GM23338 (cell line): Measurements from ENCODE around the gene THBS3.

Experiments used
- CREB1 ChIP-seq: fragments of 250-450 bp; sonication (Bioruptor Pico); IDR thresholded peaks from 2 replicates; pipeline ENCODE4 v1.5.0; 2020; ENCODE audit warnings: low read depth, mild to moderate bottlenecking, moderate library complexity
- EZH2 ChIP-seq: fragments of 200-600 bp; sonication (generic); IDR thresholded peaks from one replicate; pipeline ENCODE4 v1.8.0; 2017; ENCODE audit warnings: antibody characterized with exemption, mild to moderate bottlenecking, low read depth; ENCODE audit not compliant: unreplicated experiment
- EZH2phosphoT487 ChIP-seq: fragments of 200-600 bp; sonication (generic); IDR thresholded peaks from one replicate; pipeline ENCODE4 v1.8.1; 2018; ENCODE audit warnings: antibody characterized with exemption; ENCODE audit not compliant: unreplicated experiment
- JUNB ChIP-seq: IDR thresholded peaks from one replicate; pipeline ENCODE4 v1.6.1; 2016; ENCODE audit warnings: antibody characterized with exemption; ENCODE audit not compliant: unreplicated experiment
- NANOG ChIP-seq: IDR thresholded peaks from 2 replicates; pipeline ENCODE4 v1.6.1; 2016; ENCODE audit warnings: antibody characterized with exemption, borderline replicate concordance
- POLR2AphosphoS5 ChIP-seq: IDR thresholded peaks from 2 replicates; pipeline ENCODE4 v1.6.1; 2016; ENCODE audit warnings: antibody characterized with exemption, low read depth
- REST ChIP-seq: IDR thresholded peaks from one replicate; pipeline ENCODE4 v1.6.1; 2018; ENCODE audit warnings: antibody characterized with exemption; ENCODE audit not compliant: unreplicated experiment
- STAT1 ChIP-seq: IDR thresholded peaks from one replicate; pipeline ENCODE4 v1.6.1; 2016; ENCODE audit warnings: antibody characterized with exemption; ENCODE audit not compliant: unreplicated experiment
- ZNF114 ChIP-seq: fragments of 250-450 bp; sonication (Bioruptor Pico); IDR thresholded peaks from 2 replicates; pipeline ENCODE4 v1.5.0; 2020; ENCODE audit warnings: mild to moderate bottlenecking, moderate library complexity
- ZNF331 ChIP-seq: fragments of 250-450 bp; sonication (Bioruptor Pico); IDR thresholded peaks from 2 replicates; pipeline ENCODE4 v1.5.0; 2020; ENCODE audit warnings: low read depth, mild to moderate bottlenecking, moderate library complexity
- TF ChIP-seq, protein P1 (sequence below), 2 experiments: fragments of 200-600 bp in 1 of 2; sonication (generic) in 1 of 2; conservative IDR thresholded peaks; 2 replicates each; pipeline versions ENCODE4 v1.5.1 to v1.6.1; 2016 to 2017; ENCODE audit warnings: antibody characterized with exemption in 2 of 2, low read depth in 2 of 2, mild to moderate bottlenecking in 2 of 2, moderate library complexity in 1 of 2
- TF ChIP-seq, protein P2 (sequence below): fragments of 250-450 bp; sonication (Bioruptor Pico); IDR thresholded peaks from 2 replicates; pipeline ENCODE4 v1.5.0; 2020; ENCODE audit warnings: mild to moderate bottlenecking, moderate library complexity
- TF ChIP-seq, protein P3 (sequence below): IDR thresholded peaks from 2 replicates; pipeline ENCODE4 v1.6.1; 2016; ENCODE audit warnings: antibody characterized with exemption

GRCh38 chr1:155202198-155202597 is 5.5 kb downstream of the THBS3 start:
- TF ChIP-seq, protein P1, sequence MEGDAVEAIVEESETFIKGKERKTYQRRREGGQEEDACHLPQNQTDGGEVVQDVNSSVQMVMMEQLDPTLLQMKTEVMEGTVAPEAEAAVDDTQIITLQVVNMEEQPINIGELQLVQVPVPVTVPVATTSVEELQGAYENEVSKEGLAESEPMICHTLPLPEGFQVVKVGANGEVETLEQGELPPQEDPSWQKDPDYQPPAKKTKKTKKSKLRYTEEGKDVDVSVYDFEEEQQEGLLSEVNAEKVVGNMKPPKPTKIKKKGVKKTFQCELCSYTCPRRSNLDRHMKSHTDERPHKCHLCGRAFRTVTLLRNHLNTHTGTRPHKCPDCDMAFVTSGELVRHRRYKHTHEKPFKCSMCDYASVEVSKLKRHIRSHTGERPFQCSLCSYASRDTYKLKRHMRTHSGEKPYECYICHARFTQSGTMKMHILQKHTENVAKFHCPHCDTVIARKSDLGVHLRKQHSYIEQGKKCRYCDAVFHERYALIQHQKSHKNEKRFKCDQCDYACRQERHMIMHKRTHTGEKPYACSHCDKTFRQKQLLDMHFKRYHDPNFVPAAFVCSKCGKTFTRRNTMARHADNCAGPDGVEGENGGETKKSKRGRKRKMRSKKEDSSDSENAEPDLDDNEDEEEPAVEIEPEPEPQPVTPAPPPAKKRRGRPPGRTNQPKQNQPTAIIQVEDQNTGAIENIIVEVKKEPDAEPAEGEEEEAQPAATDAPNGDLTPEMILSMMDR (conservative IDR thresholded peaks at IDR 0.05; ENCODE audit: low read depth in 2 of 2): no peak
- TF ChIP-seq POLR2AphosphoS5: no peak; the same call in 1 of the 2 replicates
- no peak for TF ChIP-seq EZH2
- TF ChIP-seq EZH2phosphoT487: no peak
- TF ChIP-seq JUNB: no peak
- no peak for TF ChIP-seq REST
- TF ChIP-seq, protein P2, sequence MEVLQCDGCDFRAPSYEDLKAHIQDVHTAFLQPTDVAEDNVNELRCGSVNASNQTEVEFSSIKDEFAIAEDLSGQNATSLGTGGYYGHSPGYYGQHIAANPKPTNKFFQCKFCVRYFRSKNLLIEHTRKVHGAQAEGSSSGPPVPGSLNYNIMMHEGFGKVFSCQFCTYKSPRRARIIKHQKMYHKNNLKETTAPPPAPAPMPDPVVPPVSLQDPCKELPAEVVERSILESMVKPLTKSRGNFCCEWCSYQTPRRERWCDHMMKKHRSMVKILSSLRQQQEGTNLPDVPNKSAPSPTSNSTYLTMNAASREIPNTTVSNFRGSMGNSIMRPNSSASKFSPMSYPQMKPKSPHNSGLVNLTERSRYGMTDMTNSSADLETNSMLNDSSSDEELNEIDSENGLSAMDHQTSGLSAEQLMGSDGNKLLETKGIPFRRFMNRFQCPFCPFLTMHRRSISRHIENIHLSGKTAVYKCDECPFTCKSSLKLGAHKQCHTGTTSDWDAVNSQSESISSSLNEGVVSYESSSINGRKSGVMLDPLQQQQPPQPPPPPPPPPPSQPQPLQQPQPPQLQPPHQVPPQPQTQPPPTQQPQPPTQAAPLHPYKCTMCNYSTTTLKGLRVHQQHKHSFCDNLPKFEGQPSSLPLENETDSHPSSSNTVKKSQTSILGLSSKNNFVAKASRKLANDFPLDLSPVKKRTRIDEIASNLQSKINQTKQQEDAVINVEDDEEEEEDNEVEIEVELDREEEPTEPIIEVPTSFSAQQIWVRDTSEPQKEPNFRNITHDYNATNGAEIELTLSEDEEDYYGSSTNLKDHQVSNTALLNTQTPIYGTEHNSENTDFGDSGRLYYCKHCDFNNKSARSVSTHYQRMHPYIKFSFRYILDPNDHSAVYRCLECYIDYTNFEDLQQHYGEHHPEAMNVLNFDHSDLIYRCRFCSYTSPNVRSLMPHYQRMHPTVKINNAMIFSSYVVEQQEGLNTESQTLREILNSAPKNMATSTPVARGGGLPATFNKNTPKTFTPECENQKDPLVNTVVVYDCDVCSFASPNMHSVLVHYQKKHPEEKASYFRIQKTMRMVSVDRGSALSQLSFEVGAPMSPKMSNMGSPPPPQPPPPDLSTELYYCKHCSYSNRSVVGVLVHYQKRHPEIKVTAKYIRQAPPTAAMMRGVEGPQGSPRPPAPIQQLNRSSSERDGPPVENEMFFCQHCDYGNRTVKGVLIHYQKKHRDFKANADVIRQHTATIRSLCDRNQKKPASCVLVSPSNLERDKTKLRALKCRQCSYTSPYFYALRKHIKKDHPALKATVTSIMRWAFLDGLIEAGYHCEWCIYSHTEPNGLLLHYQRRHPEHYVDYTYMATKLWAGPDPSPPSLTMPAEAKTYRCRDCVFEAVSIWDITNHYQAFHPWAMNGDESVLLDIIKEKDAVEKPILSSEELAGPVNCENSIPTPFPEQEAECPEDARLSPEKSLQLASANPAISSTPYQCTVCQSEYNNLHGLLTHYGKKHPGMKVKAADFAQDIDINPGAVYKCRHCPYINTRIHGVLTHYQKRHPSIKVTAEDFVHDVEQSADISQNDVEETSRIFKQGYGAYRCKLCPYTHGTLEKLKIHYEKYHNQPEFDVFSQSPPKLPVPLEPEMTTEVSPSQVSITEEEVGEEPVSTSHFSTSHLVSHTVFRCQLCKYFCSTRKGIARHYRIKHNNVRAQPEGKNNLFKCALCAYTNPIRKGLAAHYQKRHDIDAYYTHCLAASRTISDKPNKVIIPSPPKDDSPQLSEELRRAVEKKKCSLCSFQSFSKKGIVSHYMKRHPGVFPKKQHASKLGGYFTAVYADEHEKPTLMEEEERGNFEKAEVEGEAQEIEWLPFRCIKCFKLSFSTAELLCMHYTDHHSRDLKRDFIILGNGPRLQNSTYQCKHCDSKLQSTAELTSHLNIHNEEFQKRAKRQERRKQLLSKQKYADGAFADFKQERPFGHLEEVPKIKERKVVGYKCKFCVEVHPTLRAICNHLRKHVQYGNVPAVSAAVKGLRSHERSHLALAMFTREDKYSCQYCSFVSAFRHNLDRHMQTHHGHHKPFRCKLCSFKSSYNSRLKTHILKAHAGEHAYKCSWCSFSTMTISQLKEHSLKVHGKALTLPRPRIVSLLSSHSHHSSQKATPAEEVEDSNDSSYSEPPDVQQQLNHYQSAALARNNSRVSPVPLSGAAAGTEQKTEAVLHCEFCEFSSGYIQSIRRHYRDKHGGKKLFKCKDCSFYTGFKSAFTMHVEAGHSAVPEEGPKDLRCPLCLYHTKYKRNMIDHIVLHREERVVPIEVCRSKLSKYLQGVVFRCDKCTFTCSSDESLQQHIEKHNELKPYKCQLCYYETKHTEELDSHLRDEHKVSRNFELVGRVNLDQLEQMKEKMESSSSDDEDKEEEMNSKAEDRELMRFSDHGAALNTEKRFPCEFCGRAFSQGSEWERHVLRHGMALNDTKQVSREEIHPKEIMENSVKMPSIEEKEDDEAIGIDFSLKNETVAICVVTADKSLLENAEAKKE (CRISPR knock-in tag): no peak
- TF ChIP-seq CREB1: no peak
- TF ChIP-seq ZNF331 (CRISPR knock-in tag): no peak
- no peak for TF ChIP-seq STAT1
- TF ChIP-seq, protein P3, sequence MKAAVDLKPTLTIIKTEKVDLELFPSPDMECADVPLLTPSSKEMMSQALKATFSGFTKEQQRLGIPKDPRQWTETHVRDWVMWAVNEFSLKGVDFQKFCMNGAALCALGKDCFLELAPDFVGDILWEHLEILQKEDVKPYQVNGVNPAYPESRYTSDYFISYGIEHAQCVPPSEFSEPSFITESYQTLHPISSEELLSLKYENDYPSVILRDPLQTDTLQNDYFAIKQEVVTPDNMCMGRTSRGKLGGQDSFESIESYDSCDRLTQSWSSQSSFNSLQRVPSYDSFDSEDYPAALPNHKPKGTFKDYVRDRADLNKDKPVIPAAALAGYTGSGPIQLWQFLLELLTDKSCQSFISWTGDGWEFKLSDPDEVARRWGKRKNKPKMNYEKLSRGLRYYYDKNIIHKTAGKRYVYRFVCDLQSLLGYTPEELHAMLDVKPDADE: no peak
- TF ChIP-seq NANOG: no peak
- TF ChIP-seq ZNF114 (CRISPR knock-in tag): no peak
